HepG2 (cell line): ENCODE results near the gene TOM1L1. TPM values are rescaled to one million over a fixed set of nuclear protein-coding genes. Genes with fewer than 3 reads are reported as not detected.

Experiments used
- BCL6 ChIP-seq: IDR thresholded peaks from 2 replicates; pipeline ENCODE4 v1.6.1; 2016; ENCODE audit warnings: missing genetic modification reagents, missing compliant biosample characterization
- CBX2 ChIP-seq, 2 experiments: fragments of 200-600 bp in 1 of 2; sonication (generic); formaldehyde crosslinking in 1 of 2; IDR thresholded peaks; 2 replicates each; pipeline versions ENCODE4 v1.7.0 to v1.8.1; 2018 to 2022; ENCODE audit warnings: low read depth in 2 of 2, low read length in 1 of 2, mild to moderate bottlenecking in 1 of 2, missing genetic modification reagents in 1 of 2
- FOXJ3 ChIP-seq: sonication (generic); formaldehyde crosslinking; IDR thresholded peaks from 2 replicates; pipeline ENCODE4 v1.4.0; 2020; ENCODE audit warnings: missing genetic modification reagents, mild to moderate bottlenecking, borderline replicate concordance
- NFE2L1 ChIP-seq: sonication (generic); formaldehyde crosslinking; IDR thresholded peaks from 2 replicates; pipeline ENCODE4 v1.4.0; 2020; ENCODE audit warnings: missing genetic modification reagents, mild to moderate bottlenecking, borderline replicate concordance
- SOX6 ChIP-seq, 2 experiments: fragments of 450-650 bp in 1 of 2; sonication (generic) in 1 of 2; formaldehyde crosslinking in 1 of 2; IDR thresholded peaks; 2 replicates each; pipeline versions ENCODE4 v1.4.0 to v1.6.1; 2017 to 2020; ENCODE audit warnings: antibody characterized with exemption in 1 of 2, mild to moderate bottlenecking in 1 of 2, missing genetic modification reagents in 1 of 2
- ZNF10 ChIP-seq: sonication (generic); formaldehyde crosslinking; IDR thresholded peaks from 2 replicates; pipeline ENCODE4 v1.4.0; 2020; ENCODE audit warnings: mild to moderate bottlenecking, low read depth, missing genetic modification reagents, borderline replicate concordance
- ZNF224 ChIP-seq: sonication (generic); formaldehyde crosslinking; IDR thresholded peaks from 2 replicates; pipeline ENCODE4 v1.5.0; 2020; ENCODE audit warnings: mild to moderate bottlenecking, missing genetic modification reagents
- ZNF251 ChIP-seq: sonication (generic); formaldehyde crosslinking; IDR thresholded peaks from 2 replicates; pipeline ENCODE4 v1.9.0; 2021; ENCODE audit warnings: mild to moderate bottlenecking, missing genetic modification reagents
- ZNF614 ChIP-seq: IDR thresholded peaks from 2 replicates; pipeline ENCODE4 v1.6.1; 2018; ENCODE audit warnings: missing biosample characterization, missing genetic modification reagents, inconsistent platforms, borderline replicate concordance
- polyA plus RNA-seq, 8 experiments: library from polyadenylated mRNA; depleted of rRNA in 3 of 8; stranded (reverse) in 7 of 8; unstranded in 1 of 8; fragments of >200 nt; fragmentation: Illumina TruSeq in 4 of 8; extraction: Trizol in 4 of 8; gene quantifications; 2 replicates each; pipeline versions ENCODE4 v1.2.1 to v1.2.3, GENCODE V29; 2011 to 2016; ENCODE audit warnings: low read depth in 4 of 8, missing spikeins in 1 of 8, mixed read lengths in 1 of 8; ENCODE audit not compliant: insufficient read depth in 1 of 8
- total RNA-seq, 5 experiments: library from RNA; depleted of rRNA; stranded (reverse); fragments of >200 nt; fragmentation: Illumina TruSeq; extraction: Trizol; gene quantifications; 2 replicates each; pipeline ENCODE4 v1.2.3, GENCODE V29; 2016; ENCODE audit warnings: low read depth in 1 of 5
- TF ChIP-seq, protein P1 (sequence below): sonication (generic); formaldehyde crosslinking; IDR thresholded peaks from 2 replicates; pipeline ENCODE4 v1.4.0; 2020; ENCODE audit warnings: missing genetic modification reagents, borderline replicate concordance
- TF ChIP-seq, protein P2 (sequence below): IDR thresholded peaks from 2 replicates; pipeline ENCODE4 v1.6.1; 2016
- TF ChIP-seq, protein P3 (sequence below): sonication (generic); formaldehyde crosslinking; IDR thresholded peaks from 2 replicates; pipeline ENCODE4 v1.4.0; 2020; ENCODE audit warnings: mild to moderate bottlenecking, missing genetic modification reagents
- TF ChIP-seq, protein P4 (sequence below): sonication (generic); formaldehyde crosslinking; conservative IDR thresholded peaks from 2 replicates; pipeline ENCODE4 v1.4.0; 2020; ENCODE audit warnings: mild to moderate bottlenecking, missing genetic modification reagents, moderate library complexity

The TOM1L1 gene
- total and polyA plus RNA-seq, 2 of the 13 experiments (the other 11 are each of a cell fraction or from before 2014, with no cell fraction given) = 45.3 to 51.3 TPM

DNA sequence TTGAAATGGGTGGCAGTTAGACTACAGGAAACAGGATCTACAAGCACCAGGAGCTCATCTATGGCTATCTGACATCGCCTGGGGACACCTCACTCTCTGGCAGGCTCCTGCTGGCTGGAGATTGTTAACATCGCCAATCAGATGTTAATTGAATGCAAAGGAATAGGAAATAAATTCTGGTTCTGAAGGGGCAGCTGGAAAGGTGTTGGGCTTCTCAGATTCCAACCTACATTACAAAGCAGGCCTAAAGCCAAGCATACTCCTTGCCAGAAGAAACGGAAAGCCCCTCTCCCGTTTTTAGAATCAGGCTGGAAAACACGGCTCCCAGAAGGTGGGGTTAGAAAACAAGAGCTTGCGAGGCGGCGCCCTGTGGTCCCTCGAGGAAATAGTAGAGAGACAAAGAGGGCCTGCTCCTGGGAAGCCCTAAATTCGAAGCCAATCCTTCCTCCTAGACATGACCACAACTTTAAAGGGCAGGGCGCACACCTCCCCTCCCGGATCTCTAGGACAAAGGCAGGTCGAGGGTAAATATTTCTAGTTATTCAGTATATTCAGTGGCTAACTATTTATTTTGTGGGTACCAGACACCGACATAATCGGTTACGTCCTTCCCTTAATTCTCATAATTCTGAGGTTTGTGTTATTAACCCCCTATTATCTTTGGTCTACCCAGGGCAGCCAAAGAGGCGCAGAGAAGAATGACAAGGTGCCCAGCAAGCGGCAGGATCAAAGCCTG, 763 bp upstream of the TOM1L1 start (continued):
- TF ChIP-seq CBX2 (IDR thresholded peaks at IDR 0.05; ENCODE audit: low read depth, low read length) (no peak), CBX2 (CRISPR knock-in tag; IDR thresholded peaks at IDR 0.05; ENCODE audit: low read depth) (no peak; the same call in 1 of the 2 replicates), ZNF10 (CRISPR knock-in tag) (no peak), ZNF251 (CRISPR knock-in tag) (no peak), ZNF614 (CRISPR knock-in tag) (no peak), FOXJ3 (CRISPR knock-in tag) (no peak), NFE2L1 (CRISPR knock-in tag) (no peak), SOX6 (IDR thresholded peaks at IDR 0.05) (no peak), SOX6 (CRISPR knock-in tag; IDR thresholded peaks at IDR 0.05) (no peak; the same call in none of the 2 replicates), BCL6 (CRISPR knock-in tag) (0 out of 2 replicates have a peak, but pooled peaks have one; percentile 10), ZNF224 (CRISPR knock-in tag) (0 out of 2 replicates have a peak, but pooled peaks have one; percentile 40)
- TF ChIP-seq, protein P1, sequence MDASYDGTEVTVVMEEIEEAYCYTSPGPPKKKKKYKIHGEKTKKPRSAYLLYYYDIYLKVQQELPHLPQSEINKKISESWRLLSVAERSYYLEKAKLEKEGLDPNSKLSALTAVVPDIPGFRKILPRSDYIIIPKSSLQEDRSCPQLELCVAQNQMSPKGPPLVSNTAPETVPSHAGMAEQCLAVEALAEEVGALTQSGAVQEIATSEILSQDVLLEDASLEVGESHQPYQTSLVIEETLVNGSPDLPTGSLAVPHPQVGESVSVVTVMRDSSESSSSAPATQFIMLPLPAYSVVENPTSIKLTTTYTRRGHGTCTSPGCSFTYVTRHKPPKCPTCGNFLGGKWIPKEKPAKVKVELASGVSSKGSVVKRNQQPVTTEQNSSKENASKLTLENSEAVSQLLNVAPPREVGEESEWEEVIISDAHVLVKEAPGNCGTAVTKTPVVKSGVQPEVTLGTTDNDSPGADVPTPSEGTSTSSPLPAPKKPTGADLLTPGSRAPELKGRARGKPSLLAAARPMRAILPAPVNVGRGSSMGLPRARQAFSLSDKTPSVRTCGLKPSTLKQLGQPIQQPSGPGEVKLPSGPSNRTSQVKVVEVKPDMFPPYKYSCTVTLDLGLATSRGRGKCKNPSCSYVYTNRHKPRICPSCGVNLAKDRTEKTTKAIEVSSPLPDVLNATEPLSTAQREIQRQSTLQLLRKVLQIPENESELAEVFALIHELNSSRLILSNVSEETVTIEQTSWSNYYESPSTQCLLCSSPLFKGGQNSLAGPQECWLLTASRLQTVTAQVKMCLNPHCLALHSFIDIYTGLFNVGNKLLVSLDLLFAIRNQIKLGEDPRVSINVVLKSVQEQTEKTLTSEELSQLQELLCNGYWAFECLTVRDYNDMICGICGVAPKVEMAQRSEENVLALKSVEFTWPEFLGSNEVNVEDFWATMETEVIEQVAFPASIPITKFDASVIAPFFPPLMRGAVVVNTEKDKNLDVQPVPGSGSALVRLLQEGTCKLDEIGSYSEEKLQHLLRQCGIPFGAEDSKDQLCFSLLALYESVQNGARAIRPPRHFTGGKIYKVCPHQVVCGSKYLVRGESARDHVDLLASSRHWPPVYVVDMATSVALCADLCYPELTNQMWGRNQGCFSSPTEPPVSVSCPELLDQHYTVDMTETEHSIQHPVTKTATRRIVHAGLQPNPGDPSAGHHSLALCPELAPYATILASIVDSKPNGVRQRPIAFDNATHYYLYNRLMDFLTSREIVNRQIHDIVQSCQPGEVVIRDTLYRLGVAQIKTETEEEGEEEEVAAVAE (CRISPR knock-in tag) = no peak
- TF ChIP-seq, protein P2, sequence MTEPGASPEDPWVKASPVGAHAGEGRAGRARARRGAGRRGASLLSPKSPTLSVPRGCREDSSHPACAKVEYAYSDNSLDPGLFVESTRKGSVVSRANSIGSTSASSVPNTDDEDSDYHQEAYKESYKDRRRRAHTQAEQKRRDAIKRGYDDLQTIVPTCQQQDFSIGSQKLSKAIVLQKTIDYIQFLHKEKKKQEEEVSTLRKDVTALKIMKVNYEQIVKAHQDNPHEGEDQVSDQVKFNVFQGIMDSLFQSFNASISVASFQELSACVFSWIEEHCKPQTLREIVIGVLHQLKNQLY (CRISPR knock-in tag) = no peak
- TF ChIP-seq, protein P3, sequence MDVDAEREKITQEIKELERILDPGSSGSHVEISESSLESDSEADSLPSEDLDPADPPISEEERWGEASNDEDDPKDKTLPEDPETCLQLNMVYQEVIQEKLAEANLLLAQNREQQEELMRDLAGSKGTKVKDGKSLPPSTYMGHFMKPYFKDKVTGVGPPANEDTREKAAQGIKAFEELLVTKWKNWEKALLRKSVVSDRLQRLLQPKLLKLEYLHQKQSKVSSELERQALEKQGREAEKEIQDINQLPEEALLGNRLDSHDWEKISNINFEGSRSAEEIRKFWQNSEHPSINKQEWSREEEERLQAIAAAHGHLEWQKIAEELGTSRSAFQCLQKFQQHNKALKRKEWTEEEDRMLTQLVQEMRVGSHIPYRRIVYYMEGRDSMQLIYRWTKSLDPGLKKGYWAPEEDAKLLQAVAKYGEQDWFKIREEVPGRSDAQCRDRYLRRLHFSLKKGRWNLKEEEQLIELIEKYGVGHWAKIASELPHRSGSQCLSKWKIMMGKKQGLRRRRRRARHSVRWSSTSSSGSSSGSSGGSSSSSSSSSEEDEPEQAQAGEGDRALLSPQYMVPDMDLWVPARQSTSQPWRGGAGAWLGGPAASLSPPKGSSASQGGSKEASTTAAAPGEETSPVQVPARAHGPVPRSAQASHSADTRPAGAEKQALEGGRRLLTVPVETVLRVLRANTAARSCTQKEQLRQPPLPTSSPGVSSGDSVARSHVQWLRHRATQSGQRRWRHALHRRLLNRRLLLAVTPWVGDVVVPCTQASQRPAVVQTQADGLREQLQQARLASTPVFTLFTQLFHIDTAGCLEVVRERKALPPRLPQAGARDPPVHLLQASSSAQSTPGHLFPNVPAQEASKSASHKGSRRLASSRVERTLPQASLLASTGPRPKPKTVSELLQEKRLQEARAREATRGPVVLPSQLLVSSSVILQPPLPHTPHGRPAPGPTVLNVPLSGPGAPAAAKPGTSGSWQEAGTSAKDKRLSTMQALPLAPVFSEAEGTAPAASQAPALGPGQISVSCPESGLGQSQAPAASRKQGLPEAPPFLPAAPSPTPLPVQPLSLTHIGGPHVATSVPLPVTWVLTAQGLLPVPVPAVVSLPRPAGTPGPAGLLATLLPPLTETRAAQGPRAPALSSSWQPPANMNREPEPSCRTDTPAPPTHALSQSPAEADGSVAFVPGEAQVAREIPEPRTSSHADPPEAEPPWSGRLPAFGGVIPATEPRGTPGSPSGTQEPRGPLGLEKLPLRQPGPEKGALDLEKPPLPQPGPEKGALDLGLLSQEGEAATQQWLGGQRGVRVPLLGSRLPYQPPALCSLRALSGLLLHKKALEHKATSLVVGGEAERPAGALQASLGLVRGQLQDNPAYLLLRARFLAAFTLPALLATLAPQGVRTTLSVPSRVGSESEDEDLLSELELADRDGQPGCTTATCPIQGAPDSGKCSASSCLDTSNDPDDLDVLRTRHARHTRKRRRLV (CRISPR knock-in tag) = 0 out of 2 replicates have a peak, but pooled peaks have one; percentile 57
- TF ChIP-seq, protein P4, sequence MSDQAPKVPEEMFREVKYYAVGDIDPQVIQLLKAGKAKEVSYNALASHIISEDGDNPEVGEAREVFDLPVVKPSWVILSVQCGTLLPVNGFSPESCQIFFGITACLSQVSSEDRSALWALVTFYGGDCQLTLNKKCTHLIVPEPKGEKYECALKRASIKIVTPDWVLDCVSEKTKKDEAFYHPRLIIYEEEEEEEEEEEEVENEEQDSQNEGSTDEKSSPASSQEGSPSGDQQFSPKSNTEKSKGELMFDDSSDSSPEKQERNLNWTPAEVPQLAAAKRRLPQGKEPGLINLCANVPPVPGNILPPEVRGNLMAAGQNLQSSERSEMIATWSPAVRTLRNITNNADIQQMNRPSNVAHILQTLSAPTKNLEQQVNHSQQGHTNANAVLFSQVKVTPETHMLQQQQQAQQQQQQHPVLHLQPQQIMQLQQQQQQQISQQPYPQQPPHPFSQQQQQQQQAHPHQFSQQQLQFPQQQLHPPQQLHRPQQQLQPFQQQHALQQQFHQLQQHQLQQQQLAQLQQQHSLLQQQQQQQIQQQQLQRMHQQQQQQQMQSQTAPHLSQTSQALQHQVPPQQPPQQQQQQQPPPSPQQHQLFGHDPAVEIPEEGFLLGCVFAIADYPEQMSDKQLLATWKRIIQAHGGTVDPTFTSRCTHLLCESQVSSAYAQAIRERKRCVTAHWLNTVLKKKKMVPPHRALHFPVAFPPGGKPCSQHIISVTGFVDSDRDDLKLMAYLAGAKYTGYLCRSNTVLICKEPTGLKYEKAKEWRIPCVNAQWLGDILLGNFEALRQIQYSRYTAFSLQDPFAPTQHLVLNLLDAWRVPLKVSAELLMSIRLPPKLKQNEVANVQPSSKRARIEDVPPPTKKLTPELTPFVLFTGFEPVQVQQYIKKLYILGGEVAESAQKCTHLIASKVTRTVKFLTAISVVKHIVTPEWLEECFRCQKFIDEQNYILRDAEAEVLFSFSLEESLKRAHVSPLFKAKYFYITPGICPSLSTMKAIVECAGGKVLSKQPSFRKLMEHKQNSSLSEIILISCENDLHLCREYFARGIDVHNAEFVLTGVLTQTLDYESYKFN (CRISPR knock-in tag) = 0 out of 2 replicates have a peak, but pooled peaks have one; percentile 3
